GM19351 (cell line): ENCODE data around the gene POPDC3.
"Not testable (repeated sequence)": the region's sequence is repeated elsewhere in the genome, so short reads cannot be mapped to it uniquely, and the experiment has no call there.

ENCODE experiments used
- ATAC-seq: cut with Tn5 transposase; IDR thresholded peaks from one replicate; pipeline ENCODE4 v1.9.1; 2021; ENCODE audit warnings: mild to moderate bottlenecking, moderate library complexity; ENCODE audit not compliant: unreplicated experiment

Gene POPDC3, protein sequence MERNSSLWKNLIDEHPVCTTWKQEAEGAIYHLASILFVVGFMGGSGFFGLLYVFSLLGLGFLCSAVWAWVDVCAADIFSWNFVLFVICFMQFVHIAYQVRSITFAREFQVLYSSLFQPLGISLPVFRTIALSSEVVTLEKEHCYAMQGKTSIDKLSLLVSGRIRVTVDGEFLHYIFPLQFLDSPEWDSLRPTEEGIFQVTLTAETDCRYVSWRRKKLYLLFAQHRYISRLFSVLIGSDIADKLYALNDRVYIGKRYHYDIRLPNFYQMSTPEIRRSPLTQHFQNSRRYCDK

DNA sequence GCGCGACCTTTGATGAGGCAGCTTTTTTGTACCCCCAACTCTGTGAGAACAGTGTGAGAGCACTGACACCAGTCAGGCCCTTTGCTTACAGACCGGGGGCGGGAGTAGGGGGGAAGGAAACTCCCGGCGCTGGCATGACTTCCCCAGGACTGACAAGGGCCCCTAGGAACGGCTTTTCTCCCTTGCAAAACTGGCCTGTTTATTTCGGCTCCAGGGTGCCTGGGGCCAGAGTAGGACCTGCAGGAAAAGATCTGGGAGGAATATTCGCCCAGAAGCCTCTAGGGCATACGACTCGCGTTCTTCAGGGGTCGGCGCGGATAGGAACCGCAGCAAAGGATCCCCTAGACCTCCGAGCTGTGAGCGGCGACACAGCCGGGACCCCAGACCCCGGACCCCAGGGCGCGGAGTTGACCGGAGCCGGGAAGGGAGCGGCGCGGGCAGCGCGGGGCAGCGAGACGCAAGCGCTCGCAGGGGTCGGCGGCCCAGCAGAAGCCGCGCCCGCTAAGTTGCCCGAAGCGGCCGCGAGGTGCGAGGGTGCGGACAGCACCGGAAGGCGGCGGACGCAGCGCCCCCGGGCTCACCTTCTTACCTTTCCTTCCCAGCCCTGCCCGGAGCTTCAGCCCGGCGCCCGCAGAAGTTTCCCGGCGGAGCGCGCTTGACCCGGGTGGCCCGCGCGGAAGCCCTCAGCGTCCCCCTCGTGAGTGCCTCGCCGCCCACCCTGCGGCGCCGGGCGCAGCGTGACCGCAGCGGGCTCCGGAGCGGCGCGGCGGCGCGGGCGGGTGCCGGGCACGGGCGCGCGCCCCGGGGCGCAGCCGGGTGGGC lies at the start of gene POPDC3:
Gene POPDC3, minus strand, starts transcription at position 771 of the 822 bp plus-strand sequence. CDS start 18,105 bp downstream, outside the sequence.
- ATAC-seq, result peak; percentile 54

DNA sequence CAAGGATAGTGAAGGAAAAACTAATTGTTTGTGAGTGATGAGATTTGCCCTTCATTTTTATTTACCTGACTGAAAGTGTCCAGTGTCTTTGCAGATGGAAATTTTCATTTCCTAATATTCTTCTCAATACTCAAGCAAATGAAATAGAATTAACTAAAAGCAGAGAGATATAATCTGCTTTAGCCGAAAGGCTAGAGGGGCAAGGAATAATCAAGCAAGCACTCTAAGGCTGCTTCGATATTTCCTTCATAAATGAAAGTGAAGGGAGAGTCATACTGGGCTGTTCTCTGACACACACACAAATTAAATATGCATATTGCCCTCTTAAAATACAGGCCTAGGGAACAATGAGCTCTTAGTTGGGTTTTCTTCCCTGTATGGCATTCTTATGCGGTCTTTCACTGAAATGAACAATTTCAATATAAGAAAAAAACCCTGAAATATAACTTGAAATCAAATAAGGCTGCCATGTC lies 47.5 kb upstream of the POPDC3 start:
- ATAC-seq, result no peak

DNA sequence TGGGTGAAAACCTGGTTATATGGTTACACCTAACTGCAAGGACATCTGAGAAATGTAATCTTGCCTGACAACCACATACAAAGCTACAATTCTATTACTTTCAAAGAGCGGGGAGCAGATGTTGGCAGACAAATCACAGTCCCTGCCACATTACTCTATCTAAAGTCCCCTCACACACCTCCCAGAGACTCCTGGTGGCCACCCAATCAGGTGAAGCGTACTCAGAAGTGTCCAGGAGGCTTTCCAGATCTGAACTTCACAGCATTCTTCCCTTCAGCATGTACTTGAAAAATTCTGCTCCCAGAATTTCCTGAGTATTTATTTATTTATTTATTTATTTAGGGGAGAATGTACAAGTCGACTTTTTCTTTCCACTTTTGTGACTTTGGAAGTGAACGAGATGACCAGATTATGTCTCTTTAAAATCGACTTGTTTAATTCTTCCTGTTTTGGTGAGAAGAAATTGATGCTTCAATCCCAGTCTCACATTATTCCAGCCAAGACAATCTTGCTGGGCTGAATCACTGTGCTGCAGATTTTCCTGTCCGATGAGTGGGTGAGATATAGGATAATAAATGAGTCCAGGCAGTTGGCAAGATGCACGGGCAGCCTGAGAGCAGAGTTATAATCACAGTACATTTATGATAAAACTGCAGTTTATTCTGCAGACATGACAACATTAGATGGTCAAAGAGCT lies 46.9 kb upstream of the POPDC3 start:
- ATAC-seq, result no peak

DNA sequence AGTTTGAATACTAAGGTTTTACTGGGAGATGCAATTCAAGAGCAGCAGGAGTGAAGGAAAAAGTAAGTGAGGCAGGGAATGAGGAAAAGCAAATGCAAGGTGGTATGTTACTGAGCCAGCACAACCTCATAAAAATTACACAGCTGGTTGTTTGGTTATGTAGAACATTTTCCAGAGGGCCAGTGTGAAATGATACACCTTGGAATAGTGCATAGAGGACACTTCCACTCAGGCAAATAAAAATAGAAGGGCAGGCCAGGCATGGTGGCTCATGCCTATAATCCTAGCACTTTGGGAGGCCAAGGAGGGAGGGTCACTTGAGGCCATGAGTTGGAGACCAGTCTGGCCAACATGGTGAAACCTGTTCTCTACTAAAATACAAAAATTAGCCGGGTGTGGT lies 43.4 kb upstream of the POPDC3 start:
- no peak for ATAC-seq

DNA sequence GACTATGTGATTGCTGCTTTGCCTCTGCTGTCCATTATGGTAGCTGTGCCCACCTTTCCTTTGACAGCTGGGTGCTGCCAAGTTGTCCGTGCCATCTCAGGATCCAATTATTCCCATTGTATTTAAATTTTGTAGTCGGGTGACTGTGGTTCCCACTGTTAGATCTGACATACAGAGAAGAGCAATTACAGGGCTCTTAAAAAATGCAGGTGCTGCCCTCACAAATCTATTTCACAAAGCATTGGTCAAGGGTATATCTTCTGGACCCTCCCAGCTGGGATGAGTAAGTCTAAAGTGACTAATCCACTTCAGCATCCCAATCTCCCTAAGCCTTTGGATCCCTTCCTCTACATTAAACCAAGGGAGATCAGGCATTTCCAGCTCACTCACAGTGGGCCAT lies 41.4 kb upstream of the POPDC3 start:
- ATAC-seq, result not testable (repeated sequence)

DNA sequence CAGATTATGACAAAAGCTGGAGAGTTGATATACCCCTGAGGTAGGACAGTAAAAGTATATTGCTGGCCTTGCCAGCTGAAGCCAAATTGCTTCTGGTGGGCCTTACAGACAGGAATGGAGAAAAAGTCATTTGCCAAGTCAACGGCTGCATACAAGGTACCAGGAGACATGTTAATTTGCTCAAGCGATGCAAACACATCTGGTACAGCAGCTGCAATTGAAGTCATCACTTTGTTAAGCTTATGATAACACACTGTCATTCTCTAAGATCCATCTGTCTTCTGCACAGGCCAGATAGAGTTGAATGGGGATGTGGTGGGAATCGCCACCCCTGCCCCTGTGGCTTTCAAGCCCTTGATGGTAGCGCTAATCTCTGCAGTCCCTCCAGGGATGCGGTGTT lies 40.4 kb upstream of the POPDC3 start:
- ATAC-seq, result no peak

DNA sequence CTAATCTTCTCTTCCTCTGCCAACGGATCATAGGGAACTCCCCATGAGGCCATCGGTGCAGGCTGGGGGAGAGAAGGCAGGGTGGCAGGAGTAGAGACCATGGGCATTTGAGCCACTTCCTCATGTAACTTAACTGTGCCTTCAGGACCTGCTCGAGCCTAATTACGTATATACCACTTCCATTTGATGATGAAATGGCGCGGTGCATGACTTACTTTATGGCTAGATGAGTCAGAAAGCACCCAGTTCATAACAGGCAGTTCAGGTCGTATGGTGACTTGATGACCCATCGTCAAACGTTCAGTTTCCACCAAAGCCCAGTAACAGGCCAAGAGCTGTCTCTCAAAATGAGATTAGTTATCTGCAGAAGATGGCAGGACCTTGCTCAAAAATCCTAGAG lies 39.4 kb upstream of the POPDC3 start:
- not testable (repeated sequence) for ATAC-seq

DNA sequence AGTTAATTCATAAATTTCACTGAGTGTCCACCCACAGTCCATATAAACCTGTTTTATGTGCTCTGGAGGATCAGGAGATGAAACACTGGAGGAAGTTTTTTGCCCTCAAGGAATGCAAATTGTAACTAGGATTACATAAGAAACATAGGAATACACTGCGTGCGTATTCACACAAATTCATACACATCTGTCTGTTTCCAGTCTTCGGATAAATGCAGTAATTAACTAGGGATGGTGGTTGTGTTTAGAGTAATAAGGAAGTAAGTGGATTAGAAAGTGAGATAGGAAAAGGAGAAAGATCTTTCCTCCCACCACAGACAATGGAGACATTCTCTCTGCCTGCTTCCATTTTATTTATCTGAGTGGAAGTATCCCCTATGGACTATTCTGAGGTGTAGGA lies 35.7 kb upstream of the POPDC3 start:
- ATAC-seq, result no peak

DNA sequence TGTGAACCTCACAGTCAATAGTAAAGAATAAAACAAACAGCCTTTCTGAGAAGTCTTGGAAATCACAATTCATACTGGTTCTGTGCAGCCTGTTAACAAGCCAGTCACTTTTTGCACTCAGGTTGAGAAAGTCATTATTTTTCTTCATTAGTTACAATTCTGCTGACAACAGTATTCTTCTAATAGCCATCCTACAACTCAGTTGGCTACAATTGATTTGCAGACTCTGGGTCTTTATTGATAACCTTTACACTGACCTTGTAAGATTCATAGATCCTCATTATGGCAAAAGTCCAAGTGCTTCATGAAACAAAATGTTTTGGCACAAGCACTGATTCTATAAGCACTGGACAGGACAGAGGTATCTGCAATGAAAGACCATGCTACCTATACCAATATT lies 34.9 kb upstream of the POPDC3 start:
- no peak for ATAC-seq

DNA sequence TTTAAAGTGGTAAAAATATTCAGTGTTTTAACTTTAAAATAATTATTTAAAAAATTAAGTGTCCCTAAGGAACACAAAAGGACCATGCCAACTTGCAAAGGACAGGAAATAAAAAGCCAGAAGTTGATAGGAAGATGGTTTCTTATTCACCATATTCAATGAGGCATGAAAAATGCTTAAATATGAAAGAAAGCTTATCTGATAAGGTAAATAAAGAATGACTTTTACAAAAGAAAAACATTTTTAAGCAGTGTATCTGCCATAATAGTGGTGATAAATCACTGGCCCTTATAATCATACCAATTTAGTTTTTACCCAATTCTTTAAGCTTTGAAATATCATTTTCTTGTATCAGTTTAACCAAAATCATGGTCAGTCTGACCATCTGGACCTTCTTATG lies 33.5 kb upstream of the POPDC3 start:
- ATAC-seq, result no peak

DNA sequence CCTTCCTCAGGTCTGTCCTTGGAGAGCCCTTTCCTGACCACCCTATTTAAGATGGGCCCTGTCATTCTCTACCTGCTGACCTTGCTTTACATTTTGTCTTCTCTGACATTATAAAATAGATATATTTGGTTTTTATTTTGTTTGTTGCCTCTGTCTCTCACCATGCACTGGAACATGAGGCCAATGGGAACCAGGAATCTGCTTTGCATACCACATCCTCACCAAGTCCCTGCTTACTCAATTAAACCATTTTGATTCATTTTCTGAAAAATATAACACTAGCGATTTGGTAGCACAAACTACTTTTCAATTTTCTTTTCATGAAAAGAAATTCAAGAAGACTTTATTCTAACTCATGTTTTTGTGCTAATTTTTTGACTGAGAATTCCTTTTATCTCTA lies 32.8 kb upstream of the POPDC3 start:
- ATAC-seq, result peak; percentile 65

DNA sequence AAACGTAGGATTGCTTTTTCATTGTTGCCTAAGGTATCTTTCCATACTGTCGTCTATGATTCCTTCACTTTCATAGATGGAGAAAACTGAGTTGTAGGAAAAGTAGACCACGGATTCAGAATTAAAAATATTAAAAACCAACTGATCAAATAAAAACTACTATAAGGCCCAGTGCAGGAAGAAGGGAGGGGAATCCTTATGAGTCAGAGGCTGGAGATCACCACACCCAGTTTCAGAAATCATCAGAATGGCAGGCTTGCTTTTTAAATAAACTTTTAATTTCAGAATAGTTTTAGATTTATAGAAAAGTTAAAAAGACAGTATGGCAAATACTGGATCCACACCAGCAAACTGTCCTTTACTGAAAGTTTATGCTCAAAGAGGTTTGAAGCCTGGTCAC lies 32.0 kb upstream of the POPDC3 start:
- no peak for ATAC-seq

DNA sequence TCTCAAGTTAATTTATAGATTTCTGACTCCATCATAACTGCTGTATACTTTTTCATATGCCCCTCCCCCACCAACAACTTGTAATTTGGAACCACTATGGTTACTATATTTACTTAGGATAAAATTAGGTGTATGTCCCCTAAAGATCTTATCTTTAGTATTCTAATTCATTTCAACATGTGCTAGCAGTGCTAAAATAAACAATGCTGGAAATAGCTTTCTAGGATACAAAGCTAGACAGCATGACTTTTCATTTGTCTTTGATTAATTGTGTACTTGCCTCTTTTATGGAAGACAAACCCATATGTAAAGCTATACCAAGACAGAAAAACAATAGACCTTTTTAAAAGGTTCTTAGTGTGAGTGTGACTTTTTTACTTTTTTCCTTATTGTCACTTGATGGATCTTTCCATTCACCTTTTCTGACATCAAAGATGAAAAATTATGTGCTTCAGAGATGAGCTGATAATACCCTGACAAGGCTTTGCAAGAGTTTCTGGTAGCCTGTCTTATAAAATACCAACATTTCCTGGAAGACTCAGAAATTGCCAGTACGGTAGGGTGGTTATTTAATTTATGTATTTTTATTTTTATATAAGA lies 31.2 kb upstream of the POPDC3 start:
- ATAC-seq, result no peak

DNA sequence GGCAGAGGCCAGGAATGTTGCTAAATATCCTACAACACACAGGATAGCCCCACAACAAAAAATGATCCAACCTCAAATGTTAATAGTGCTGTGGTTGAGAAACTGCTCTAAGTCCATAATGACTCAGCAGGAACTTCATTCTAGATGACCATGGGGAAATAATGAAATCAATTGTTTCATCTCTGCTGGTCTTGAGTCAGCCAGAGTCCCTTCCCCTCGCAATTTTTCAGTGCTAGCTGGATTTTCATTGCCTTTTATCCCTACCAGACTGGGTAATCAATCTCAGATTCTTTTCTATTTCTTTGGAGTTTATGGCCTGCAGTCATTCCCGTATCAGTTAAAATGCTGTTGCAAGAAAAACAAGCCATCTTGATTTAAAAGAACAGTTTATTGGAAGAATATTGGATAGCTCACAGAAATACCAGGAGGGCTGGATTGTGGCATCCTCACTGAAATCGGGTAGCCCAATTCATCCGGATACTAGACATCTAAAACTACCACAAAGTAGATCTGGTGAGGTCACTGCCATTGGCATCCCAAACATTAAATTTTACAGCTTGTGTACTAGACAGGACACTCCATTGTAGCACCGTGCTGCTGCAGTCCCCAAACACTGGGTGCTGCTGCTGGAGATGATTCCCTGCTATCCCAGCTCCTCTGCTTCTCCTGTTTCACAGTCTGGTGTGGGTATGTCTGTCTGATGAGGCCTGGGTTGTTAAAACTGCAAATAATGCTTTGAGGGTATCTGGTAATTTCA lies 30.3 kb upstream of the POPDC3 start:
- ATAC-seq, result peak; percentile 35

DNA sequence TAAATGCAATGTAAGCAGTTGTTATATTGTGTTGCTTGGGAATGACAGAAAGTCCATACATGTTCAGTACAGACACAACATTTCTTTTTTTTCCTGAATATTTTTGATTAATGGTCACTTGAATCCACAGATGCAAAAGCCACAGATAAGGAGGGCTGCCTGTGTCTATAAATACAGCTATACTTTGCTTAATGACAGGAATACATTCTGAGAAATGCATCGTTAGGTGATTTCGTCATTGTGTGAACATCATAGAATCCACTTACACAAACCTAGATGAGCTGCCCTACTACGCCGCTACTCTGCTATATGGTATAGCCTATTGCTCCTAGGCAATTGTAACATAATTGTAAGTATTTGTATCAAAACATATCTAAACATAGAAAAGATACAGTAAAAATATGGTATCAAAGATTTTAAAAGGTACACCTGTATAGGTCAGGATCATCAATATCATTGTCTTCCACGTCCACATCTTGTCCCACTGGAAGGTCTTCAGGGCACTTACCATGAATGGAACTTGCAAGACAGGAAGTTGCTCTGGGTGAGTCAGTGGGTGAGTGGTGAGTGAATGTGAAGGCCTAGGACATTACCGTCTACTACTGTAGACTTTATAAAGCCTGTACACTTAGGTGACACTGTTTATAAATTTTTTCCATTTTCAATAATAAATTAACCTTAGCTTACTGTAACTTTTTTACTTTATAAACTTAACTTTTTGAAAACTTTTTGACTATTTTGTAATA lies 27.9 kb upstream of the POPDC3 start:
- no peak for ATAC-seq

DNA sequence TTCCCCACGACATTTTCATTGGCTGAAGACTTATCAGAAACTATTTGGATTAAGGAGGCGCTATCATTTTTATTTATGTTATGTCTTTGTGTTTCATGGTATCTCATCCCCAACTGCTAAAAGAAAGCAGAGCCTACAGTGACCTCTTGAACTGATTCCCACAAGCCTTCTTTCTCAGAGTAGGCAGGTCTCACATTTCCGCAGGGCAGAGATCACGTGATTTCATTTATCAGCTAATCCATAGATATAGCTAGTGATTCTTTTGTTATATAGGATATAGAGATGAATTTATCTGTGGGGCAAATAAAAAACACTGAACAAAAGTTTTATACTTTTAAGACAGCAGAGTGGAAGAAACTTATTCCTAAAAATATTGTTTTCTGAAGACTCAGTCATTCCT lies 25.0 kb upstream of the POPDC3 start:
- no peak for ATAC-seq

DNA sequence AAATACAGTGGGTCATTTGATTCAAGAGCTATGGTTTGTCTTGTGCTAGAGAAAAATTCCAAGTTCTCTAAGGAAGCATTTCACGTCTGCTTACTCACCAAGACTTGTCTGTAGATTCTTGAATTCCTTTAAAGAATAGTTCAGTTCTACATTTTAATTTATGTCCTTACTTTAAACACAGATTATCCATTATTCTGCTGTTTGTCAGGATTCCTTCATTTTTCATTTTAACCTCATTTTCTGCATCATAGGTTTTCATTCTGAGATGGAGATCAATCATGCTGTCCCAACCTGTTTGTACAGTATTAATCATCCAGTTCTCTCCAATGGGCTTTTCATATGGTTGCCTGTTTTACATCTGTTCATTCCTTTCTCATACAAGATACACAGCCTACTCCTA lies 24.5 kb upstream of the POPDC3 start:
- ATAC-seq, result no peak

DNA sequence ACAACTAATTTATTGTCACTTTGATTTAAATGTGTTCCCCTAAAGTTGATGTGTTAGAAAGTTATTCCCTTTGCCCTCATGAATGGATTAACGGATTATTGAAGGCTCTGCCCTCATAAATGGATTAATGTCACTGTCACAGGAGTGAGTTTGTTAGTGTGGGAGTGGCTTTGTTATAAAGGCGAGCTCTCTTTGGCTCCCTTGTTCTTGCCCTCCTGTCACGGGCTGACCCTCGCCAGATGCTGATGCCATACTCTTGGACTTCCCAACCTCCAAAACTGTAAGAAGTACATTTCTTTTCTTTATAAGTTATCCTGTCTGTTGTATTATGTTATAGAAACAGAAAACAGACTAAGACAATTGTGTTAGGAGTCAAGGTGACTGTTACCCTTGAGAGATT lies 22.7 kb upstream of the POPDC3 start:
- no peak for ATAC-seq

DNA sequence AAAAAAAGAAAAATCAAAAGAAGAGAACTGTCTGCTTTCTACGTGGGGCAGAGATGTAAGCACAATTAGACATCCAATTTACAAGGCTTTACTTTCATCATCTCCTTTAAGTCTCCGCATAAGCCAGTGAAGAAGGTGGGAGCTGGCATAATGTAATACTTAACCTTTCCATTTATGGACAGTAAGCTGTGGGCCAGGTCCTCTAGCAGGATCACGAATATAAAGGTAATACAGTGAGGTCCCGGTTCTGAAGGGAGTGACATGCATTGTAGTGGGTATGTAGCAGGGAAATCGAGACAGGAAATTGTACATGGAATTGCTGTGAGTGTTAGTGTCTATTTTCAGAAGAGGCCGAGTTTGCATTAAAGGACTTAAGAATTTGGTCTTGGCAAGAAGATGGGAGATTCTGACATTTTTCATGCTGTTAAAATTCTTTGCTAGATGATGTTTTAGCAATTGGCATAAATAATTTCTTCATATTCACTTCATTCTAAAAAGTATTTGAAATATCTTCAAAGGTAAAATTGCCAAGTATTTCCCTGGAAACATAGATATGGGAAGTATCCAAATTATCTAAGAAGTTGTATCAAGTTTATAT lies 20.4 kb upstream of the POPDC3 start:
- ATAC-seq, result no peak
